ENCODE measurements around the gene CRYGS. TPM values are rescaled to one million over a fixed set of nuclear protein-coding genes. Genes with fewer than 3 reads are reported as not detected.

Gene CRYGS
- total and polyA plus RNA-seq, 8 donors: 1.2 to 16.6 (median 1.9) TPM

DNA sequence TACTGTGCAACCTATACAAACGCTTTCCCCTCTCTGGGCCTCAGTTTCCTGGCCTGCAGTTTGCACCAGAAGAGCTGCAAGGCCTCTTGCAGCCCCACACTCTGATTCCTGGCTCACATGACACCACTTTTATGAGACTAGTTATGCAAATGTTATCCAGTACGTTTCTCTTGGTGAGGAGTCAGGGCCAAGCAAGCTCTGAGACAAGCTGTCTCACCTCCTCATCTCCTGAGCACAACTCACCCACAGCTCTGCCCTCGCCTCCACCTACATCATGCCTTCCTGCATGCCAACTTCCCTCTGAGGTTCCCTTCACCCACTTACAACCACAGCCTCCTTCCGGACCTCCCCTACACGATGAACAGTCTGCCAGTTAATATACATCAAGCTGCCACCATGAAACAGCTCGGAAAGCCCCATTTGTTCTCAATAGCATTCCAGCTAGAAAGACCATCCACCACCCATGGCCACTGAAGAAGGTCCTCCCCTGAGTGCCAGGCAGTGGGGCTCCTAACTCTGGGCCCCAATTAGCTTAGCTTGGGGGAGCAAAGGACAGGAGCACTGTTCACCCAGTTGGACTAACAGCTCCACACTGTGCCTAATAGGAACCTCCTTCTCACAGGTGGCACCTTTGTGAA is 25.0 kb downstream of the CRYGS start:
- Histone ChIP-seq H3K4me1 (no peaks in the 10 kb centered on the region), H3K27me3 (no peaks in the 10 kb centered on the region), H3K36me3 (no peaks in the 10 kb centered on the region), H3K4me3 (no peak overlapping the region), H3K9me3 (no peaks in the 10 kb centered on the region), H3K27ac (no peak overlapping the region)
- no peak for FAIRE-seq
- no peak for ATAC-seq
- 64 to 65% methylated on average over 6 of the region's 6 CpGs for WGBS, 2 donors
- DNase-seq: no peak
- TF ChIP-seq, protein P1, sequence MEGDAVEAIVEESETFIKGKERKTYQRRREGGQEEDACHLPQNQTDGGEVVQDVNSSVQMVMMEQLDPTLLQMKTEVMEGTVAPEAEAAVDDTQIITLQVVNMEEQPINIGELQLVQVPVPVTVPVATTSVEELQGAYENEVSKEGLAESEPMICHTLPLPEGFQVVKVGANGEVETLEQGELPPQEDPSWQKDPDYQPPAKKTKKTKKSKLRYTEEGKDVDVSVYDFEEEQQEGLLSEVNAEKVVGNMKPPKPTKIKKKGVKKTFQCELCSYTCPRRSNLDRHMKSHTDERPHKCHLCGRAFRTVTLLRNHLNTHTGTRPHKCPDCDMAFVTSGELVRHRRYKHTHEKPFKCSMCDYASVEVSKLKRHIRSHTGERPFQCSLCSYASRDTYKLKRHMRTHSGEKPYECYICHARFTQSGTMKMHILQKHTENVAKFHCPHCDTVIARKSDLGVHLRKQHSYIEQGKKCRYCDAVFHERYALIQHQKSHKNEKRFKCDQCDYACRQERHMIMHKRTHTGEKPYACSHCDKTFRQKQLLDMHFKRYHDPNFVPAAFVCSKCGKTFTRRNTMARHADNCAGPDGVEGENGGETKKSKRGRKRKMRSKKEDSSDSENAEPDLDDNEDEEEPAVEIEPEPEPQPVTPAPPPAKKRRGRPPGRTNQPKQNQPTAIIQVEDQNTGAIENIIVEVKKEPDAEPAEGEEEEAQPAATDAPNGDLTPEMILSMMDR (IDR thresholded peaks at IDR 0.05): no peak
- intact Hi-C loops (cut with DNase I): no loop called here

DNA sequence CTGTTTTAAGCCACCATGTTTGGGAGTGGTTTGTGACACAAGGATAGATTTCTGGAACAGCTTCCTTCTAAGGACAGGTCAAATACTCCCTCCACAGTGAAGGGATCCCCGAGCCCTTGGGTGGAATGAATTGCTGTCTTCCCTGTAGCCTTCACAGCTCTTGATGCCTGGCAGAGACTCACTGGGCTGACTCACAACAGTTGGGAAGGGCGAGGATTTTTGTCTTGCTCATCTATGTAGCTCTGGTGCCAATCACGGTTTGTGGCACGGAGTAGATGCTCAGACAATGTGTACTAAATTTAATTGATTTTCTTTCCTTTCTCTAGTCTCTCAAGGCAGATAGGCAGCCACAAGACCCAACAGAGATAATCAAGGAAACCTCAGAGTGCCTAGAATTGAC is 27.0 kb downstream of the CRYGS start:
- Histone ChIP-seq H3K4me3 (no peak overlapping the region), H3K27me3 (no peaks in the 10 kb centered on the region), H3K36me3 (no peaks in the 10 kb centered on the region), H3K4me1 (no peaks in the 10 kb centered on the region), H3K9me3 (no peaks in the 10 kb centered on the region), H3K27ac (no peak overlapping the region)
- 75 to 91% methylated on average over 4 of the region's 4 CpGs for WGBS, 2 donors
- no peak for FAIRE-seq
- TF ChIP-seq, protein P1 (IDR thresholded peaks at IDR 0.05): no peak
- no peak for DNase-seq
- intact Hi-C loops (cut with DNase I): no loop called here
- ATAC-seq: no peak

DNA sequence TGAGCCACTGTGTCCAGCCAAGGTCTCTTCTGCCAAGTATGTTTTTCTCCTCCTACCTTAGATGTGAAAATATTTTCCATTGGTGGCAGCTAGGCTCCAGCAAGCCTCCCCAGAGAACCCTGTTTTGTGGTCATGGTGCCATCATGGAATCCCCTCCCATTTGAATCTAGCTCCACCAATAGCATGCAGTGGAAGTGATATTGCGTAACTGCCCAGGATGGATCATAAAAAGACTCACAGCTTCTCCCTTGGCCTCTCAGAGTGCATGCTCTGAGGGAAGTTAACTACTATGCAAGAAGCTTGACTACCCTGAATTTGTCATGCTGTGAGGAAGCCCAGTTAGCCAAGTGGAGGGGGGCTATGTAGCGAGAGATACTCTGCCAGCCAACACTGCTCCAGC is 27.5 kb downstream of the CRYGS start:
- no peaks in the 10 kb centered on the region for H3K27me3 ChIP-seq
- H3K4me1 ChIP-seq: no peaks in the 10 kb centered on the region
- intact Hi-C loops (cut with DNase I): no loop called here
- ATAC-seq: no peak
- DNase-seq: no peak
- no peak for FAIRE-seq
- no peaks in the 10 kb centered on the region for H3K36me3 ChIP-seq
- no peaks in the 10 kb centered on the region for H3K9me3 ChIP-seq
- no peak overlapping the region for H3K27ac ChIP-seq
- TF ChIP-seq, protein P1 (IDR thresholded peaks at IDR 0.05): no peak
- no peak overlapping the region for H3K4me3 ChIP-seq
- 96 to 98% methylated on average over 2 of the region's 2 CpGs for WGBS, 2 donors

DNA sequence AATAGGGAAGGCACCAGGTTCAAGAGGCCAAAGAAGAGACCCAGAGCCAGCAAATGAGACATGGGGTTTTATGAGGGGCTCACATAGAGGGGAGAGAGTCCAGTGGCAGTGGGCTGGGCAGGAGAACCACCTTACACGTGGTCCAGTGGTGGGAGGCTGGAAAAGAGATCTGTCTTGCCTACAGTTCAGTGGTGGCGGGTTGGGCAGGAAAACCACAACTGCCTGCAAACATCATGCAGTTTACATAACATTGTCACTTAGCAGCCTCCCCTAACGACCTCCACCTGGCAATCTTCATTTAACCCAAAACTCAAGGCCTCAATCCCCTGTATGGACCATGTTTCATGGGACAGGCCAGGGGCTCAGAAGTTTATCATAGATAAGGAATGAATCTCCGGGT is 29.1 kb downstream of the CRYGS start:
- FAIRE-seq: no peak
- Histone ChIP-seq H3K4me3 (no peak overlapping the region), H3K27ac (no peak overlapping the region), H3K9me3 (no peaks in the 10 kb centered on the region), H3K36me3 (no peaks in the 10 kb centered on the region), H3K4me1 (no peaks in the 10 kb centered on the region), H3K27me3 (no peaks in the 10 kb centered on the region)
- TF ChIP-seq, protein P1 (IDR thresholded peaks at IDR 0.05): no peak
- no peak for DNase-seq
- WGBS, 2 donors: 52 to 62% methylated on average over 4 of the region's 4 CpGs
- ATAC-seq: no peak
- intact Hi-C loops (cut with DNase I): no loop called here

DNA sequence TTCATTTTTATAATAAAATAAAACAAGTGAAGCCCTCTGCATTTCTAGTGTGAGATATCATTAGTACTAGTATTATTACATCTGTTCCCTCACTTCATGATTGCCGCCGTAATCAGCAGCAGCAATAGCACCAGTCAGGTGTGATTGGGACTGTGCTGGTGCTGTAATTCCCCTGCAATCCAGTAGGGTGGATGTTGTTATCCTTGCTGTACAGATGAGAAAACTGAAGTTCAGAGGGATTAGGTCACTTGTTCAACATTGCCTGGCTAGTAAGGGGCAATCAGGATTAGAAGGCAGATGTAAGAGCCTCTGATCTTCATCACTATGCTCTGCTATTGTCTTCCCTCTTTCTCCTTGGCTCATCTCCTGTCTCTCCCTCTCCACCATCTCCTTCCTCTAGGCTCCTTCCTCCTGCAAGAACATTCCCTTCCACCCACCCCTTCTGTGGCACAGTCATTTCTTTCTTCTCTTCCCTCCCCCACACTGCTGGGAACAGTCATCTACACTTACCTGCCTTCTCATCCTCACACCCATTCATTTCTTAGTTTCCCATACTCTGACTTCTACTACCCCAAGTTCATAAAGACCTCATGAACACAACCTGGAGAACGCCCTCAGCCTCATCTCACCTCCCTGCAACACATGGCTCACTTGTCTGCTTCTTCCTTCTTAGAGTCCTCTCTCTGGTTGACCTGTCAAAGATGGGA is 29.7 kb downstream of the CRYGS start:
- DNase-seq: no peak
- WGBS, 2 donors: 51 to 58% methylated on average over 3 of the region's 3 CpGs
- intact Hi-C loops (cut with DNase I): no loop called here
- Histone ChIP-seq H3K4me3 (no peak overlapping the region), H3K4me1 (no peaks in the 10 kb centered on the region), H3K27ac (no peak overlapping the region), H3K9me3 (no peaks in the 10 kb centered on the region), H3K36me3 (no peaks in the 10 kb centered on the region), H3K27me3 (no peaks in the 10 kb centered on the region)
- TF ChIP-seq, protein P1 (IDR thresholded peaks at IDR 0.05): peak in 3 of 4 donors; percentile 14 to 27 (median 21)
- FAIRE-seq: no peak
- peak in 2 of 4 donors; percentile 32 to 51 for ATAC-seq
